NB4 (cell line): Measurements from ENCODE around the gene INSM1.
A peak's percentile ranks its signal among the peaks of the same experiment; 100 is the strongest.

ENCODE experiments used
- DNase-seq: peaks from one replicate; pipeline ENCODE4 v3.0.0; 2010; ENCODE audit warnings: low read depth
- H3K4me3 ChIP-seq: one replicate; pipeline ENCODE4 v1.5.1; 2011; ENCODE audit warnings: mild to moderate bottlenecking, low read depth, low read length, moderate library complexity
- MAX ChIP-seq: IDR thresholded peaks from 2 replicates; pipeline ENCODE4 v1.6.1; 2011; ENCODE audit warnings: low read depth, low read length
- MYC ChIP-seq: IDR thresholded peaks from 2 replicates; pipeline ENCODE4 v1.6.1; 2011; ENCODE audit warnings: low read depth, low read length
- POLR2A ChIP-seq: IDR thresholded peaks from 2 replicates; pipeline ENCODE4 v1.6.1; 2011; ENCODE audit warnings: mild to moderate bottlenecking; ENCODE audit not compliant: insufficient read length; ENCODE audit errors: extremely low read depth
- TF ChIP-seq, protein P1 (sequence below): IDR thresholded peaks from one replicate; pipeline ENCODE4 v1.5.1; 2012; ENCODE audit warnings: low read depth, low read length

Gene INSM1

DNA sequence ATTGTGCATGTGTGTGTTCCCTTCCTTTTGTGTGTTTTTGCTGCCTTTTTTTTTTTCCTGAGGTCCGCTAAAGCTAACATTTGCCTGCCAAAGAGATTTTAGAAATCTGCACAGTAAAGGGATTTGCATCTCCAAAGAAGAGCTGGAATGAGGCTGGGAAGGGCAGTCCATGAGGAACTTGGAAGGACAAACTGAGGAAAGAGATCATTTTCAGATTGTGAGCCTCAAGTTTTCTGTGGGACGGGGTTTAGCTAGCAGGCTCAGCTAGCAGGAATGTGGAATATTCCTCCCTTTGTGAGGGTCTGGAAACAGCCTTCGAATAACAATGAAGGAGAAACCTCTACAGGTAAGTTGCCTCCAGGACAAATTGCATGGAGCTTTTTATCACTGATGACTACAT is 3.8 kb downstream of the INSM1 start:
- no peak for DNase-seq
- TF ChIP-seq, protein P1, sequence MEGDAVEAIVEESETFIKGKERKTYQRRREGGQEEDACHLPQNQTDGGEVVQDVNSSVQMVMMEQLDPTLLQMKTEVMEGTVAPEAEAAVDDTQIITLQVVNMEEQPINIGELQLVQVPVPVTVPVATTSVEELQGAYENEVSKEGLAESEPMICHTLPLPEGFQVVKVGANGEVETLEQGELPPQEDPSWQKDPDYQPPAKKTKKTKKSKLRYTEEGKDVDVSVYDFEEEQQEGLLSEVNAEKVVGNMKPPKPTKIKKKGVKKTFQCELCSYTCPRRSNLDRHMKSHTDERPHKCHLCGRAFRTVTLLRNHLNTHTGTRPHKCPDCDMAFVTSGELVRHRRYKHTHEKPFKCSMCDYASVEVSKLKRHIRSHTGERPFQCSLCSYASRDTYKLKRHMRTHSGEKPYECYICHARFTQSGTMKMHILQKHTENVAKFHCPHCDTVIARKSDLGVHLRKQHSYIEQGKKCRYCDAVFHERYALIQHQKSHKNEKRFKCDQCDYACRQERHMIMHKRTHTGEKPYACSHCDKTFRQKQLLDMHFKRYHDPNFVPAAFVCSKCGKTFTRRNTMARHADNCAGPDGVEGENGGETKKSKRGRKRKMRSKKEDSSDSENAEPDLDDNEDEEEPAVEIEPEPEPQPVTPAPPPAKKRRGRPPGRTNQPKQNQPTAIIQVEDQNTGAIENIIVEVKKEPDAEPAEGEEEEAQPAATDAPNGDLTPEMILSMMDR: no peak
- TF ChIP-seq POLR2A (no peak), MAX (no peak), MYC (no peak)
- H3K4me3 ChIP-seq: no peak overlapping the region

GRCh38 chr20:20373091-20373571 is 5.2 kb downstream of the INSM1 start:
- H3K4me3 ChIP-seq: no peak overlapping the region
- TF ChIP-seq MAX: no peak
- TF ChIP-seq, protein P1: no peak
- TF ChIP-seq POLR2A: no peak
- TF ChIP-seq MYC: no peak
- DNase-seq: no peak

GRCh38 chr20:20375862-20376261 is 8.0 kb downstream of the INSM1 start:
- no peak overlapping the region for H3K4me3 ChIP-seq
- TF ChIP-seq MYC: no peak
- TF ChIP-seq, protein P1: no peak
- TF ChIP-seq MAX: no peak
- TF ChIP-seq POLR2A: no peak
- peak; percentile 41 for DNase-seq

GRCh38 chr20:20386192-20386591 is 18.3 kb downstream of the INSM1 start:
- no peak overlapping the region for H3K4me3 ChIP-seq
- TF ChIP-seq, protein P1: no peak
- TF ChIP-seq POLR2A (no peak), MYC (no peak), MAX (no peak)
- no peak for DNase-seq

DNA sequence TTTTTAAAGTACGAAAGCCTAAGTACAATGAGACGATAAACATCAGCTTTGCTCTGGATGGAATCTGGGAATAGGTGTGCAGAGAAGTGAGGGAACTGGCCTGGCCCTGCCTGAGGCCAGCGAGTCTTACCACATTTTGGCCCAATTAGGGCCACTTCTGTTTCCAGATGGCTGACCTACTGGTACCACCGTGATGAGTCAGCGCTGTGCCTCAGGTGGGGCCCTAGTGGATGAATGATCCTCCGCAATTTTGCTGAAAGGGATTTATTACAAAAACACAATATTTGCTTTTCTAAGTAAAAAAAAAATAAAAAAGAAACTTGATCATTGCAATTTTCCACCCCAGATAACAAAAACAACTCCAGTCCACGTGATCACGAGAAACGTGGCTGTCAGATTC is 22.5 kb downstream of the INSM1 start:
- TF ChIP-seq POLR2A: no peak
- no peak for TF ChIP-seq MAX
- TF ChIP-seq MYC: no peak
- TF ChIP-seq, protein P1: no peak
- no peak overlapping the region for H3K4me3 ChIP-seq
- no peak for DNase-seq

- DNase-seq: no peak
- no peak overlapping the region for H3K4me3 ChIP-seq
- TF ChIP-seq MYC (no peak), POLR2A (no peak), MAX (no peak)
- TF ChIP-seq, protein P1: no peak
Observed at GRCh38 chr20:20391115-20391514, 23.2 kb downstream of the INSM1 start.
